HG03439 (cell line): ENCODE measurements around the gene SLC6A12.

Source experiments
- ATAC-seq: cut with Tn5 transposase; IDR thresholded peaks from one replicate; pipeline ENCODE4 v1.9.1; 2021; ENCODE audit warnings: mild to moderate bottlenecking, moderate library complexity; ENCODE audit not compliant: unreplicated experiment

The SLC6A12 gene

DNA sequence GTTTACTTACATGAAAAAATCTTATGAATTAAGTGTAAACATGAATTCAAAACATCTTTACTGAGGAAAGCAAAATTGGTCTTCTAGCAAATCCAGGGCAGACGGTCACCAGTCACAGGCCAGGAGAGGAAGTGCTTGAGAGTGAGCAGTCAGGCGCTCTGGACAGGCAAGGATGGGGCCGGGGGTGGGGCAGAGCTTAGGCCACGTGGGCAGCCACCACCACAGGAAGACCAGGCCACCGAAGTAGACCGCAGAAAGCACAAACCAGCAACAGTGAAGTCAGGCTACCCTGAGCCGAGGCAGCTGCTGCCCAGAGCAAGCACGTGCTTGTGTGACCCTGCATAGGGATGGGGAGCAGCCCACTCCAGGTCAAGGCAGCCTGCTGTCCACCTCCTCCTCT, 33.5 kb downstream of the SLC6A12 start:
- no peak for ATAC-seq

DNA sequence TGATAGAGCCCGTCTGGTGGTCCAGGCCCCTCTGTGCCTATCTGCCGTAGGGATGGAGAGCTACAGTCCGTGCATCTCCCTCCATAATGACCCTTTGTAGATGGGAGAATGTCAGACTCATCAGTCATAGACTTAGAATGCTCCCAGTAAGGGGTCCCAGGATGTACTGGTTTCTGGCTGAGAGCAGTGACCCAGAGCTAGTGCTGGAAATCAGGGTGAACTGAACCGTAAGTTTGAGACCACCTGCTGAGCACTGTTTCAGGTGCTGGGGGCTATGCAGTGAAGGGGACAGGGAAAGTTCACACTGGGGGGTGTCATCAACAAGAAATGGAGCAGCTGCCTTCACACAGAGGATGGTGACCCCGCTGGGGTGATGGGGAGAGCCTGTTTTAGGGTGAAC, 34.1 kb downstream of the SLC6A12 start:
- no peak for ATAC-seq

DNA sequence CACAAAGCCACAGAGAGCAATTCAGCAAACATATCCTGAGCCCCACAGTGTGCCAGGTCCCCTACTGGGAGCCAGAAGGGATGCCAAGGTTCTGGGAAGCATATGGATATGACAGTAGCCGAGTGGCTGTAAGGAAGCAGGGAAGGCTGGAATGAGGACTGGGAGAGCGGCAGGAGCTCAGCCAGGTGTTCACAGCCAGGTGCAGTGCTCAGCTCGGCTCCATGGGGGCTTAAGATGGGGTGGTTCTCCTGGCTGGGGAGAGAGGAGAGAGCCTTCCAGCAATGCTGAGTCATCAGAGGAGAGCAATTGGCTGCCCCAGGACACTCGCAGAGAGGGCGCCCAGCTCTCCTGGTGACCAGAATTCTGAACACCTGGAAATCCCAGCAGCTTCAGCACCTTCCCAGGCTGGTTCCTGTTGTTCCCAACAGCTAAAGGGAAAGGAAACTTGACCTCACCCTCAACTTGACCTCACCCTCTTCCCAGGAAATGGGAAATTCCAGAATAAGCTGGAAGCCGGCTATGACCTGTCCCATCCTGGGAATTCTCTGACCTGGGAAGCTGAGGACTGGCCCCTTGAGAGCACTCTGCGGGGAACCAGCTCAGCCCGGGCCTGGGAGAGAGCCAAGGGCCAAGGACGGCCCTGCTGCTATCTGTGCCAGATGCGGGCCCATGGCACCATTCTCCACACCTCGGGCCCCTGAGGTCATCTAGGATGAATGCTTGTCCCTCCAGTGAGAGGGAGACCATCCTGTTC, 34.6 kb downstream of the SLC6A12 start:
- ATAC-seq, result no peak

DNA sequence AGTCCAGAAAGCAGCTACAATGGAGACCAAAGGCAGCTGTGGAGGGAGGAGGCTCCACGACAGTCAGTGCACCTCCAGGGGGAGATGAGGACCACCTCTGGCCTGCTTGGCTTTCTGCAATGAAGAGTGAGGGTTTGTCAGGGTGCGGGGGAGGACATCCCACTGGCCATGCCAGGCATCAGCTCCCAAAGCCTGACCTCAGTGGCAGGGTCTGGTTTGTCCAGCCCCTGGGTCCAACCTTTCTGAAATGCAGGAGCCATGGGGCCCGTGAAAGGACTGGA, 35.2 kb downstream of the SLC6A12 start:
- ATAC-seq, result no peak

DNA sequence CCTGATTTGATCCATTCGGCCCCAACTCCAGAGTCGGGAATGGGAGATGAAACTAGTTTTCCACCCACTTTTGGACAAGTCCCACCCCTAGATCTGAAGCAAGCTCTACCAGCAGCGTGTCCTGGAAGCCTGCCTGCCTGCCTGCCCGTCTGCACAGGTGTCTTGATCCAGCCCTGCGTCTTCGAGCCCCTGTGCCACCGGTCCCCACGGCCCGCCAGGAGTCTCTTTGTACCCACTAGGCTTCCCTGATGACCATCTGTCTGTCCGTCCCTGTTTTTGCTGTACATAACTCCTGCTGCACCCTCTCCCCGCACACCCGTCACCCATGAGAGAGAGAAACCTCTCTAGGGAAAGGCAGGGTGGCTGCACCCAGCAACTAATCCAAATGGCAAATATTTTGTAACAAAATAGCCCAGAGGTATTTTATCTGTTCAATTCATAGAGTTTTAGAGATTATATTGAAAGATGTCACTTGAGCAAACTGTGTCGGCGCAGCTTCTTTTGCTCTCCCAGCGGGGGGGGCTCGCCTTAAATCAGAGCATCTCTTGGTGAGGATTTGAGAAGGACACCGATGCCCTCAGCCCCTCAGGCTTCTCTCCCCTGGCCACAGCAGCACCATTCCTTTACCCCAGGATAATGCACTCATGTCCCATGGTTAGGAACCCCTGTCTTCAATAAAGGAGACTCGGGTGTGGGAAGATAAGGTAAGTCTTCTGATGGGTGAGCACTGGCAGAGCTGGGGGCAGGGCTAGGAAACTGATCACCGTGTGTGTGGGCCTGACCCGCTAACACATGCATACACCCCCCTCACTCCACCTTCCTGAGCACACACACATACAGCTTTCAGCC, 35.8 kb downstream of the SLC6A12 start:
- ATAC-seq, result no peak

DNA sequence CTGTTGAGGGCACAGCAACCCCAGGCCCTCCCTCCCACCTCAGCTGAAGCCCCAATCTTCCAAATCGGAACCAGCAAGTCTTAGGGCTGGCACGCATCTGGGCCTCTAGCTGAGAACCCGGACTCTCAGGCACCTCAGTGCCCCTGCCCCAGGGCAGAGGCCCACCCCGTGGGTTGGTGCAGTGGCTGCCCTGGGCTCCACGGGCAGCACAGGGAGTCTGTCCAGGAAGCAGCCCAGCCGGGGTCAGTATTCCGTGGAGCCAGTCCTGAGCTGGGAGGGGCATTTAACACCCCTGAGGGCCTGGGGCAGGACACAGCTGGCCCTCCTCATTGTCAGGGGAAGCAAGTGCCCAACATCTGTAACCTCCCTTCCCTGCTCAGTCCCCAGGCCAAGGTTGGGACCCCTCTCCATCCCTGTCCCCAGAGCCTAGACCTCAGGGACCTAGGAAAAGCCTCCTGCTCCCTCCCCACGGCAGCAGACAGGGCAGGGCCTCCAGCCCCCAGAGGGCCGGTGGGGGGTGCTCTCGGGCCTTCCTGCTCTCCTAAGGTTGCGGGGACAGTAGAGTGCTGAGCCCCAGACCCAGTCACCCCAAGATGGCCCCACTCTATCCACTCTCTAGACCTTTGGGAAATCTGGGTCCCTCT, 36.5 kb downstream of the SLC6A12 start:
- no peak for ATAC-seq

DNA sequence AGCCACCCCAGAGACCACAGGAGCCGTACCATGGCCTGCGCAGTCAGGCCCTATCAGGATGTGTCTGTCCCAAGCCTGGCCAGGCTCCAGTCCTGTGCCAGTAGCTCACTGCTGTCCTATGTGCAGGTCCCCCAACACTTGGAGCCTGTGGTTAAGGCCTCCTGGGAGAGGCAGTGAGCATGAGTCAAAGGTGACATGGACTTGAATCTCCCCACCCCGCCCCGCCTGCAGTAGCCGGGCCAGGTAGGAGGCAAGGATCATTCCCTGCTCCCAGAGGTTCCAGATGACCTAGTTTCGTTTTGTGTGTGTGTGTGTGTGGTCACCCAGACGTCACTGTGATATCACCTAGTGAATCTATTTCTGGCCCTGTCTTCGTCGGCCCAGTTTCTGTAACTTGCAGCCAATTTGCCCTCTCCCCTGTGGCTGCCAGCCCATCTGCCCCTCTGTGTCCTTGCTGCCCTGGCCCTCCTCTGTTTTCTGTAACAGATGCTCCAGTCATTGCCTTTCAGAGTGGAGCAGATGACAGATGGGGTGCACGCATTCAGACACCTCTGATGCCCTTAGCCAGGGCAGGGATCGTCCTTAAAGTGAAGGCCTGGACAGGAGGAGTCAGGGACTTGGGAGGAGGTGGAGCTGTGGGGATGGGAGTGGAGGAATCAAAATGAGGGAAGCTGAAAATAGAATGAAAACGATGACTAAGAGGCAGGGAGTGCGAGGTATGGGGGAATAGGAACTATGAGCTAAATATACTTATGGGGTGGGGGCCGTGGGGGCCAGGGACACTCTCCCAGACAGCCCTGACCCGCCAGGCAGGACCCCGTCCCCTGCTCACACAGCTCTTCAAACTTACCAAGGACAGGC, 37.4 kb downstream of the SLC6A12 start:
- ATAC-seq, result no peak

DNA sequence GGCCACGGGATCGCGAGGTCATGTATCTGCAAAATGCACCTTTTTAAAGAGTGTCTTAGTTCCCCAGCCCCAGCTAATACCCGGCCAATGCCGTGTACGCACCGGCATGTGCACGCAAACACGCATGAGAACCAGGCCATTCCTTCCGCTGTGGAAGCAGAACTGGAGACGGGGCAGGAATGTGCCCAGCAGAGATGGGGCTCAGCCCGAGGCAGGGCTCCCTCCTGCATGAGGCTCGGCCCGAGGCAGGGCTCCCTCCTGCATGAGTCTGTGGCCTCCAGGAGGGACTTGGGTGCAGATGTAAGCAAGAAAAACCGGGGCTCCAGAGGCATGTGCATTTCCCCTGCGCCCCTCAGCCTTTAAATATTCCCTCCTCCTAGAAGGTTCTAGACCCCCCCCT, 38.2 kb downstream of the SLC6A12 start:
- ATAC-seq, result no peak

DNA sequence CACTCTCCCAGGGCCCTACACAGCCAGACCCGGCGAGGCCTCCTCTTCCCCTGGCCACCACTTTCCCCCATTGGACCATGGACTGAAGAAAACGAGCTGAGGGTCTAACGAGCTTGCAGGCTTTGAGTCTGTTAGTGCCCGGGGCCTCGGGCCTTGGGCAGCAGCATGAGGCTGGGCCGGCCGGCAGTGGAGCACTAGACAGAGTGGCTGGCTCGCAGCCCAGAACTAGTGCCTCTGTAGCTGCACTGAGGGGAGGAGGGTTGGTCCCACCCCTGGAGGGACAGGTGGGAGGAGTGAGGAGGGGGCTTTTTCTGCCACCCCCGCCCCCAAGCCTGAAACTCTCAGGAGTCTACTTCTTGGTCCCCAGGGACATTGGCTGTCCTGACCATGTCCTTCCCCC, 38.7 kb downstream of the SLC6A12 start:
- ATAC-seq, result no peak

DNA sequence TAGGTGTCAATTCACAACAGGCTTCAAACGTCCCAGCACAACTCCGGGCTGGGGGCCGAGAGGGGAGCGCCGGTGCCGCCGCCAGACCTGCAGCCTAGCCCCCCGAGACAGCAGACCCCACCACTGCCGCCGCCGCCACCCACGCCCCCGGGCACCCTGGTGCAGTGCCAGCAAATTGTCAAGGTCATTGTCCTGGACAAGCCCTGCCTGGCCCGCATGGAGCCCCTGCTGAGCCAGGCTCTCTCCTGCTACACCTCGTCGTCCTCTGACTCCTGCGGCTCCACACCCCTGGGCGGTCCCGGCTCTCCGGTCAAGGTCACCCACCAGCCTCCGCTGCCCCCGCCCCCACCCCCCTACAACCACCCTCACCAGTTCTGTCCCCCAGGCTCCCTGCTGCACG, 39.4 kb downstream of the SLC6A12 start:
- ATAC-seq, result no peak

DNA sequence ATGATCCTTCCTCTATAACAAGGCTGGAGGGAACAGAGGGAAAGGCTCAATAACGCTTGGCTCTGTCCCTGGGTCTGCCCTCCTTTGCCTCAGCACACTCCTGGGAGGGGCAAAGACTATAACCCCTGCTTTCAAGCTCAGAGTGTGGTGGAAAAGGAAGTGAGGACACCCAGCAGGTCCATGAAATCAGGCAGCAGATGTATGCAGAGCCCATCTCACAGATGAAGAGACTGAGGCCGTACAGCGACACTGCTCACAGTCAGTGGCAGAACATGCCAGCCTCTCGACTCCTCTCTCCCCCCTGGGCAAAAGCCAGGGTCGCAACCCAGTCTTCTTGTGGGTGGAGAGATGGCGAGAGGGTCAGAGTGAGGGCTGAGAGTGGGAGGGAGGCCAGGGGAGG, 39.8 kb downstream of the SLC6A12 start:
- no peak for ATAC-seq

DNA sequence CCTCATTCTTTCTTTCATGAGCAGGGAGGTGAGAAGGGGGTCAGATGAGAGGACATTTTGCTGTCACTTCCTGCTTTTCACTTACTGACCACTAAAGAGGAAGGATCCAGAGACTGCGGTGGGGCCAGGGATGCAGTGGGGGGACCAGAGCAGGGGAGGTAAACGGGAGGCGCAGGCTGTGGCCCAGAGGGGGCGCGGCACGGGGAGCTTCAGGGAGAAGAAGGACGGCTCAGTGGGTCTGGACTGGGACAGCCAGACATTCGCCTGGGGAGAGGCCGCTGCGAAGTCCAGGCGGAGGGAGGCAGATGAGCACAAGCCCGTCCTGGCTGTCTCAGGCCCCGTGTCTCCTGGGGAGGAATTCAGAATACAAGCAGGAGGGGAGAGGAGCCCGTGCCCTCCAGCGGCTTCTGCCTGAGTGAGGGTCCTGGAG, 41.2 kb downstream of the SLC6A12 start:
- ATAC-seq, result no peak

DNA sequence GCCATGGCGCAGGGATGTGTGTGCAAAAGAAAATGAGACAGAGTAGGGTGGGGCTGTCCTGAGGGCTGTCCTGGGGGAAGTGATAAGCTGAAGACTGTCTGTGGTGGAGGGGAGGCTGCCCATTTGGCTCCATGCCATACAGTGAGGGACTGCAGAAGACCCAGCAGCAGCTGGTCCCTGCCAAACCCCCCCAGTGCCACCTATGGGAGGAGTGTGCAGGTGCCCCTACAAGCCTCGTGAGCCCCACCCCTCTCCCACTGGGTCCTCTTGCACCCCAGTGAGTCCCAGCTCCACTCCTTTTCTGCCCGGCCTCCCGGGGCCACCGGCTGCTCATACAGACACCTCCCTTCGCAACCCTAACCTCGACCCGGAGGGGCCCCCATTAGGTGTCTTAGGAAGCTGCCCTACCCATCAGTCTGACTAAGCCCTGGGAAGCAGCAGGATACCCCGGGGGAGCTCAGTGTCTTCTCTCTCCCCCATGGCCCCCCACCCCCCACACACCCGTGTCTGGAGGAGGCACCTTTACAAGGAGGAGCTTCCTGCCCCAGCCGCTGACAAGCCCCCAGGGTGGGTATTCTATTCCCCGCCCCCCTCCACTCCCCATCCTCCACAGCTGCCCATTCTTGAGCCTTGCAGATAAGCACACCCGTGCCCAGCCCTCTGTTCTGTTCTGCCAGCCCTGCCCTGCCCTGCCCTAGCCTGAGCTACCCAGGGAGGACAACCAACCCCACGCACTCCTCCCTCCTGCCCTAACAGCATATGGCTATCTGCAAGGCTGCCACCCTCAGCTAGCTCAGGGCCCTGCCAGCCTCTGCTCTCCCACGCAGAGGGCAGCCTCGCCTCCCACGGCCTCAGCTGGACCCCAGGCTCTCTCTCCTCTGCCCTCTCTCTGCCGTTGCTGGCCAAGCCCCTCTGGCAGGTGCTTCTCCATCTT, 41.9 kb downstream of the SLC6A12 start:
- no peak for ATAC-seq

DNA sequence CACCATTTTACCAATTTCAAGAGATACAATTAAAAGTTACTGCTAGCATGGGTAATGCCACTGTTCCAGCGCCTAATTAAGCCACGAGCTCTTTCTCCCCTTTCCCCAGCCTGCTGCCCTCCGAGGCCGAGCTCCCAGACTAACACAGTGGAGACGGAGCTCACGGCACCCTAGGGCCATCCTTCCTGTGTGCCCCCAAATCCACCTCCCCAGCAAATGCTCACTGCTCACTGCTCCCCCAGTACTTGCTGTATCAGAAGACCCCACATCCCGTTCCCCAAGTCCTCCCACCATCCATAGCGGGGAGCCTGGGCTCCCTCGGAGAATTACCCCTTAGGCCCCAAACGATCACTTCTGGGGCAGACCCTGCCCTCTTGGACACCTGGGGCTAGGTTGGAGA, 42.7 kb downstream of the SLC6A12 start:
- ATAC-seq, result no peak

DNA sequence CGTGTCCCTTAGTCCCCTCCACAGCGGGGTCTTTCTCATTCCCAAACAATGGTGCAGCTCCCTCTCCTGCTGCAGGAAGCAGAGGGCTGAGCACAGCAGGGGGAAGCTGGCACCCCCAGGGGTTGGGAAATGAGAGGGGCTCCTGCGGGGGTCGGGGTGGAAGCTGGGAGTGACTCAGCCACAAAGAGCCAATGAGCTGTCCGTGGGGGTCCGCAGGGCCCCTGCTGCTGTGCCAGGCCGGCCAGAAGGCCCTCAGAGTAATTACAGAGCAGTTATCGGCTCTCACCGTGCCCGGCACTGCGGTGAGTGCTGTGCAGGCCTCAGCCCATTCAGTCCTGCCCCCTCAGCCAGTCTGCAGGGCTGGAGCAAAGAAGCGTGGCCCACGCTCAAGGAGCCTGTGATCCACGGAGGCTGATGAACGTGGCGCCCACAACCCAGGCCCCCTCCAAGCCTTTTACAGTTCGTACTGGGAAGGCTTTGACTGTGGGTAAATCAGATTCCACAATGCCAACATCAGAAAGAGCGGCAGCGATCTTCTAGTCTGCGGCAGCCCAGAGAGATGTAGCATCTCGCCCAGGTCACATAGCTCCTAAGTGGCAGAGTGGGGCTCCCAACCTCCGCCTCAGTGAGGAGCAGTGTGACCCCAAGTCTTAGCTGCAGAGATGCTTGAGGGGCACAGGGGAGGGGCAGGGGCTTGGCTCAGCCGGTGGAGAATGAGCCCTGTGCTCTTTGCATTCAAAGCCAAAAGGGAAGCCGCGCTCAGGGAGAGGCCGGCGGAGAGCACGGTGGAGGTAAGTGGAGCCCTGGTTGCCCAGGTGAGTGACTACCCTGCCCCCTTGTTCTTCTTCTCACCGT, 43.4 kb downstream of the SLC6A12 start:
- no peak for ATAC-seq

DNA sequence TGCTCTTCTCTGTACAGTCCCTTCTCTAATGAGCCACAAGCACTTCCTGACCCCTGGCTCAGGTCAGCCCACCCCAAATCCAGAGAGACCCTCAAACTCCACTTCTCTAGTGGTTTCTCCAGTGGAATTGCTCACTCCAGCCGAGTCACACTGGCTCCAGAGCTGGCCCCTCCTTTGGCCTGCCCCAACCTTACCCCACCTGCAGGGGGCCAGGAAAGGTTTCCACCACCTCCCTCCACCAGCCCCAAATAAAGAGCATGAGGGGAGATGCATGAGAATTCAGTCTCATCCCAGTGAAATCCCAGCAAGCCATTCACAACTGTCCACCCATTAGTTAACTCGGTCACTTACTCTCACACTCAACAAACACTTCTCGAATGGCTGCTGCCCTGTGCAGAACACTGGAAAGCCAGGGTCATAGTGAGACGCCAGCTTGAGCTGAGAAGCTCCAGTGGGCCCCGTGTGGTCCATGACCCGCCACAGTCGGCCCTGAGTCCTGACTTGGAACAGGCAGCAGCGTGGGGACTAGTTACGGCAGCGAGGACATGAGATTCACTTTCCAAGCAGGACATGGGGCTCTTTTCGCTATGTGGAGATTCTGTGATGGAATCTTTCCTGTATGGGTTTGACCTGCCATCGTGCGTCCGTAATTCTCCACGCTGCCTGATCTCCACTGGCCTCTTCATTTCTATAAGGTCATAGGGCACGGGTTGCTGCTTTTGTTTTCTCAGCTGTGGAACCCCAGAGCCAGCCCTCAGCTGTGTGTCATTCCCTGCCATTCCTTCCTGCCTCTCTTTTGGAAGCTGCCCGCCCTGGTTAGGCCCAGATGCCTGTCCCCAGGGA, 44.2 kb downstream of the SLC6A12 start:
- no peak for ATAC-seq

DNA sequence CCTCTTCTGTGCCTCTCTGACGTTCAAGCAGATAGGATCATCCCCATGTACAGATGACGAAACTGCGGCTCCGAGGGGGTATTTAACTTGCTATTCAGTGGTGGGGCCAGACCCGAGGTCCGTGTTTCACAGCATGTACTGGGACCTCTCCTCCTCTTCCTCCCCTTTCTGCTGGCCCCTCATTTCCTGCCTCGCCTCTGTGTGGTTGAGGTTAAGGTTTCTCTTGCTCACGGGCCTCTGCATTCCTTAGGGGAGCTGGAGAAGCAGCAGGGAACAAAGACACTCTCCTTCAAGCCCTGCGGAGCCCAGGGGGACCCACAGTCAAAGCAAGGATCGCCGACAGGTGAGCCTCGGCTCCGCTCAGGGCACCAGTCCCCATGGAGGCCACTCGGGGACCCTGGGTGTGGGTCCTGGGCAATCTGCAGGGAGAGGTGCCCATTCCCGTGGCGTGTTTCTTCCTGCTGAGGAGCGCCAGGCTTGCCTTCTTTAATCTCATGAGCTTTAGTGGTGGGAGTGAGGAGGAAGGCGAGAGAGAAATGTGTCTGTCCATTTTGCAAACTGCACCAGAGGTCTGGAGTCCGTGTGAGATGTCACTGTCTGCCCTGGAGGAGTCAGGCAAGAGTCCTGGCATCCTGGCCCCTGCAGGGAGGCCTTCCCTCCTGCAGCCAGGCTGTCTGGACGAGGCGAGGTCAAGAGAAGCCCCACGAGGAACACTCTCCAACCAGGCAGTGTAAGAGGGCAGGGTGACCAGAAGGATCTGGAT, 45.0 kb downstream of the SLC6A12 start:
- no peak for ATAC-seq
